CD4-positive, alpha-beta memory T cell (primary cell): ENCODE results near the gene HOXA13. TPM values are rescaled to one million over a fixed set of nuclear protein-coding genes. Genes with fewer than 3 reads are reported as not detected.
A peak's percentile ranks its signal among the peaks of the same experiment; 100 is the strongest.

Experiments
- CTCF ChIA-PET: fragments of 350-600 bp; sonication (Branson Sonifier 250); formaldehyde crosslinking; loops from one replicate; lab custom pipeline; 2021; ENCODE audit warnings: inconsistent platforms; ENCODE audit not compliant: partially characterized antibody; lab: Charles Lee
- POLR2A ChIA-PET: fragments of 350-600 bp; sonication (Branson Sonifier 250); formaldehyde crosslinking; loops from one replicate; lab custom pipeline; 2021; ENCODE audit not compliant: partially characterized antibody; lab: Charles Lee
- DNase-seq, 5 donors: peaks; one replicate each; pipeline versions ENCODE4 v3.0.0 to v3.0.0-alpha.2; 2020 to 2022; ENCODE audit warnings: mixed read lengths in 1 of 5
- H3K27ac ChIP-seq: one replicate; pipeline ENCODE4 v1.7.0; 2013; ENCODE audit warnings: low read depth, low read length
- H3K27me3 ChIP-seq: 2 replicates; pipeline ENCODE4 v1.7.0; 2013; ENCODE audit warnings: mild to moderate bottlenecking, low read length, moderate library complexity; ENCODE audit not compliant: insufficient read depth
- H3K36me3 ChIP-seq: 2 replicates; pipeline ENCODE4 v1.7.0; 2013; ENCODE audit warnings: mild to moderate bottlenecking, low read length, moderate library complexity; ENCODE audit not compliant: insufficient read depth
- H3K4me1 ChIP-seq: 2 replicates; pipeline ENCODE4 v1.7.0; 2013; ENCODE audit warnings: mild to moderate bottlenecking, low read length, moderate library complexity; ENCODE audit not compliant: insufficient read depth
- H3K4me3 ChIP-seq, 2 donors: one replicate each; pipeline ENCODE4 v1.7.0; 2013; ENCODE audit warnings: low read length in 2 of 2, mild to moderate bottlenecking in 1 of 2
- H3K9me3 ChIP-seq, 2 donors: one replicate each; pipeline ENCODE4 v1.7.0; 2013; ENCODE audit warnings: low read length in 2 of 2, control low read depth in 1 of 2; ENCODE audit not compliant: control insufficient read depth in 1 of 2
- H3K27ac Mint-ChIP-seq, 7 donors: one replicate each; pipeline ENCODE4 v1.8.0; 2020 to 2021; ENCODE audit warnings: mixed read lengths in 7 of 7, mild to moderate bottlenecking in 6 of 7, inconsistent platforms in 3 of 7, moderate library complexity in 3 of 7
- H3K27me3 Mint-ChIP-seq, 2 donors: one replicate each; pipeline ENCODE4 v1.8.0; 2020 to 2021; ENCODE audit warnings: mixed read lengths in 2 of 2
- H3K36me3 Mint-ChIP-seq, 2 donors: one replicate each; pipeline ENCODE4 v1.8.0; 2020 to 2021; ENCODE audit warnings: mixed read lengths in 2 of 2, inconsistent platforms in 1 of 2, mild to moderate bottlenecking in 1 of 2
- H3K4me1 Mint-ChIP-seq, 4 donors: one replicate each; pipeline ENCODE4 v1.8.0; 2020 to 2021; ENCODE audit warnings: mixed read lengths in 4 of 4, mild to moderate bottlenecking in 1 of 4
- H3K4me3 Mint-ChIP-seq, 8 donors: one replicate each; pipeline ENCODE4 v1.8.0; 2020 to 2021; ENCODE audit warnings: mixed read lengths in 8 of 8, mild to moderate bottlenecking in 7 of 8, moderate library complexity in 6 of 8, inconsistent platforms in 3 of 8
- H3K9me3 Mint-ChIP-seq, 8 donors: one replicate each; pipeline ENCODE4 v1.8.0; 2020 to 2021; ENCODE audit warnings: mixed read lengths in 8 of 8, mild to moderate bottlenecking in 5 of 8, inconsistent platforms in 3 of 8, moderate library complexity in 1 of 8
- intact Hi-C: fragments of 100-400 bp; cut with micrococcal nuclease; formaldehyde crosslinking; loops from one replicate; pipeline ENCODE4 v1.15.1; 2023
- polyA plus RNA-seq, 2 donors: library from polyadenylated mRNA; unstranded; fragments of 300-500 nt; fragmentation: Illumina TruSeq; gene quantifications; one replicate each; pipeline ENCODE4 v1.2.3, GENCODE V29; 2021
- total RNA-seq, 2 experiments: library from RNA; stranded (reverse); gene quantifications; one replicate each; pipeline ENCODE4 v1.2.3, GENCODE V29; 2021

The HOXA13 gene
- total and polyA plus RNA-seq, 4 experiments from 2014 or later = not detected

DNA sequence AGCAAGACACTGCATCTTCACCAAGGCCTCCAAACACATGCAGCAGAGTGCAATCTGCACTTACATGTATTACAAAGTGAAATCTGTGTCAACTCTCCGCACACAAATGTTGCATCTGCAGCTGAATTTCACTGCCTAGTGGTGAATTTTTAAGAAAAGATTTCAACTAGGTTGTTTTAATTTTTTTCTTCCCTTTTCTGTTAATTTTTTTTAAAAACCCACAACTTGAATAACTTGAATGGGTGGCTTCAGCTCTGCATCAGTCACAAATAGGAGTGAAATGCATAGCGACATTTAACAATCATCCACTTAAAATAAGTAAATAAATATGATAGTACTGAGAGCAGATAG is 5.9 kb downstream of the HOXA13 start:
- no peak overlapping the region for H3K27ac ChIP-seq
- Mint-ChIP-seq H3K9me3 (peaks cover 0 to 9% (median 2%) of the 10 kb centered on the region in 8 donors), H3K27ac (peak overlapping the region in 1 of 7 donors; percentile 62), H3K4me1 (peaks cover 13 to 57% (median 26%) of the 10 kb centered on the region in 4 donors), H3K27me3 (peaks cover 68 to 78% of the 10 kb centered on the region in 2 donors), H3K4me3 (peak overlapping the region in 3 of 8 donors; percentile 22 to 48 (median 38)), H3K36me3 (no peaks in the 10 kb centered on the region)
- peaks cover 39% of the 10 kb centered on the region for H3K4me1 ChIP-seq
- DNase-seq = no peak
- ChIA-PET CTCF (interaction anchor here (1.8 to 3.3 kb wide), 3 partner anchors 33 to 902 kb away, joined by 6 to 39 read pairs (median 38); no protein-coding TSS in a partner anchor), POLR2A (interaction anchor here (0.7 kb wide), 1 partner anchor 26 kb away, joined by 3 read pairs; no protein-coding TSS in a partner anchor)
- H3K27me3 ChIP-seq = peaks cover 86% of the 10 kb centered on the region
- no peaks in the 10 kb centered on the region for H3K36me3 ChIP-seq
- no peaks in the 10 kb centered on the region for H3K9me3 ChIP-seq
- no peak overlapping the region for H3K4me3 ChIP-seq
- intact Hi-C loops = loop anchor here (10.0 kb wide), 1 partner anchor 981 kb away; no protein-coding TSS in a partner anchor

DNA sequence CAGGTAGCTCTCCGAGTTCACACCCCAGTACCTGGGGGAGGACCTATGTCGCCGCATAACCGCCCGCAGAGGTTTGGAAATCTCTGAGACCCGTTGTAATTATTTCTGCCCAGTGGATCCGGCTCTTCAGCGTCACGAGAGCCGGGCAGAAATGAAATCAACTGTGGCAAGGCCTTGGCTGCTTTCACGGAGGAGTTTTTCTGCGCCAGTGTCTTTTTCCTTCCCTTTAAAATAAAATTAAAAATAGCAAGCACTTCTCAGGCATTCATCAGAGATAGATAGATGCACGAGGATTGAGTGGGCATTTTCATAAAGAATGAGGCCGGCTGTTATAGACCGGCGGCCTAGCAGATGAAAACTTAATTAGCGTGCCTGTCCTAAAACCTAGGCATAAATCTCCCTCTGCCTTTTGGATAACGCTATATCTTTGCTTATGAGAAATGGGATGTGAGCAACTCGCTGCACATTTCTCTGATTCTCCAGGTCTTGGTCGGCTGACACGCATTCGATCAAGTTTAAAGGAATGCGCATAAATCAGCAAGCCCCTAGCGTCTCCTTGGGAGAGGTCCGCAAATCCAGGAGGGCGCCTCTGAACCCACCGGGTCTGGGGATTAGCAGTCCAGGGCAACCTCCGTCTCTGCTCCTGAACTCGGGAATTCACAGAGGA is 6.4 kb downstream of the HOXA13 start:
- POLR2A ChIA-PET = interaction anchor here (0.7 to 1.3 kb wide), 2 partner anchors 26 to 43 kb away, joined by 3 to 4 read pairs; no protein-coding TSS in a partner anchor
- no peak for DNase-seq
- no peaks in the 10 kb centered on the region for H3K9me3 ChIP-seq
- peaks cover 40% of the 10 kb centered on the region for H3K4me1 ChIP-seq
- Mint-ChIP-seq H3K27me3 (peaks cover 69 to 78% of the 10 kb centered on the region in 2 donors), H3K27ac (peak overlapping the region in 2 of 7 donors; percentile 9 to 62), H3K4me3 (peak overlapping the region in 6 of 8 donors; percentile 38 to 61 (median 50)), H3K9me3 (peaks cover 0 to 7% (median 2%) of the 10 kb centered on the region in 8 donors), H3K36me3 (no peaks in the 10 kb centered on the region), H3K4me1 (peaks cover 16 to 57% (median 27%) of the 10 kb centered on the region in 4 donors)
- H3K27ac ChIP-seq = no peak overlapping the region
- H3K27me3 ChIP-seq = peaks cover 86% of the 10 kb centered on the region
- CTCF ChIA-PET = interaction anchor here (1.3 to 3.3 kb wide), 2 partner anchors 15 to 829 kb away, joined by 3 to 39 read pairs; no protein-coding TSS in a partner anchor
- intact Hi-C loops = loop anchor here (10.0 kb wide), 1 partner anchor 981 kb away; no protein-coding TSS in a partner anchor
- no peak overlapping the region for H3K4me3 ChIP-seq
- no peaks in the 10 kb centered on the region for H3K36me3 ChIP-seq

DNA sequence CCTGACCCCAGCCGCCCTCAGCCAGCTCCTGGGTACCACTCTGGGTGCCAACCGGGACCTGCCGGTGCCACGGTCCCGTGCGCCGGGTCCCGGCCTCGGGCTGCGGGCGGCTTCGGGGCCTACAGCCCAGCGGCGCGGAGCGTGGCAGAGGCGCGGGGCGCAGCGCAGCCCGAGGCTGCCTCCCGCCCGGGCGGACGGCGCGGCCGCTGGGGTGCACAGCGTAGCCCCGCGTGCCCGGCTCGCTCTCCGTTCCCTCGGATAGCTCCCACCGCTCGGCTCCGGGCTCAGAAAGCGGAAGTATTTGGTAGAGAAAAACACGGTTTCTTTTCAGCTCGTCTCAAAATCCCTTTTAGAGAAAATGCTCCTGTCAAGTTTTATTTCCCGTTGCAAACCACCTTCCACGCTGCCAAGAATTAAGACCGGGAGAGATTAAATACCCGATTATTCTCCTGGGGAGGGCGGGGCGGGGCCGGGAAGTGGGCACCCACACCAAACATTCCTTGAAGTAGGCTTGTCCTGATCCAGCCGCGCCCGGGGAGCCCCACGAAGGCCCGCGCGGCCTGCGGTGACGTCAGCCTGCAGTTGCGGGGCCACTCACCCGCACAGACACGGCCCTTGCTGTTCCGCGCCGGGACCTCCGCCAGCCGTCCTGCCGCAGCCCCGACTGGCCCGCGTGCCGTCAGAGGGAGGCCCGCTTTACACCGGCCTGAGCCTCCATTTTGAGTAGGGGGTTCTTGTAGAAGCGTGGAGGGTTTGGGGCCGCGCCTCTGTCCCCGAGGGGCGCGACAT is 7.2 kb downstream of the HOXA13 start:
- POLR2A ChIA-PET = interaction anchor here (1.3 kb wide), 2 partner anchors 20 to 43 kb away, joined by 3 to 4 read pairs; no protein-coding TSS in a partner anchor
- Histone ChIP-seq H3K4me1 (peaks cover 42% of the 10 kb centered on the region), H3K36me3 (no peaks in the 10 kb centered on the region), H3K9me3 (no peaks in the 10 kb centered on the region), H3K27ac (no peak overlapping the region), H3K27me3 (peaks cover 86% of the 10 kb centered on the region), H3K4me3 (peak overlapping the region in 1 of 2 donors; percentile 21)
- Mint-ChIP-seq H3K4me3 (peak overlapping the region; percentile 36 to 81 (median 73)), H3K27ac (peak overlapping the region in 2 of 7 donors; percentile 7 to 44), H3K27me3 (peaks cover 68 to 78% of the 10 kb centered on the region in 2 donors), H3K36me3 (no peaks in the 10 kb centered on the region), H3K9me3 (peaks cover 0 to 6% (median under 1%) of the 10 kb centered on the region in 8 donors), H3K4me1 (peaks cover 17 to 57% (median 30%) of the 10 kb centered on the region in 4 donors)
- CTCF ChIA-PET = interaction anchor here (1.2 to 1.3 kb wide), 2 partner anchors 14 to 15 kb away, joined by 3 to 4 read pairs; no protein-coding TSS in a partner anchor
- intact Hi-C loops = loop anchor here (10.0 kb wide), 1 partner anchor 982 kb away; no protein-coding TSS in a partner anchor
- DNase-seq = no peak

- peak overlapping the region in 4 of 7 donors; percentile 29 to 89 (median 62) for H3K27ac Mint-ChIP-seq
- Histone ChIP-seq H3K4me1 (peaks cover 47% of the 10 kb centered on the region), H3K27ac (no peak overlapping the region), H3K36me3 (no peaks in the 10 kb centered on the region), H3K9me3 (no peaks in the 10 kb centered on the region), H3K27me3 (peaks cover 86% of the 10 kb centered on the region), H3K4me3 (no peak overlapping the region)
- intact Hi-C loops = loop anchor here (10.0 kb wide), 1 partner anchor 983 kb away; no protein-coding TSS in a partner anchor
- peaks cover 68 to 78% of the 10 kb centered on the region in 2 donors for H3K27me3 Mint-ChIP-seq
- POLR2A ChIA-PET = interaction anchor here (1.3 kb wide), 2 partner anchors 19 to 42 kb away, joined by 3 to 4 read pairs; no protein-coding TSS in a partner anchor
- no peak for DNase-seq
- no peaks in the 10 kb centered on the region for H3K36me3 Mint-ChIP-seq
- peak overlapping the region in 7 of 8 donors; percentile 57 to 80 (median 71) for H3K4me3 Mint-ChIP-seq
- H3K4me1 Mint-ChIP-seq = peaks cover 14 to 62% (median 35%) of the 10 kb centered on the region in 4 donors
- peaks cover 0 to 2% (median 0%) of the 10 kb centered on the region in 8 donors for H3K9me3 Mint-ChIP-seq
- CTCF ChIA-PET = interaction anchor here (1.2 to 1.3 kb wide), 2 partner anchors 13 to 15 kb away, joined by 3 to 4 read pairs; no protein-coding TSS in a partner anchor
Observed at GRCh38 chr7:27191833-27192545, 7.9 kb downstream of the HOXA13 start.

GRCh38 chr7:27191161-27191731 is 8.6 kb downstream of the HOXA13 start:
- no peak overlapping the region for H3K4me3 ChIP-seq
- no peaks in the 10 kb centered on the region for H3K9me3 ChIP-seq
- peaks cover 86% of the 10 kb centered on the region for H3K27me3 ChIP-seq
- peaks cover 71 to 76% of the 10 kb centered on the region in 2 donors for H3K27me3 Mint-ChIP-seq
- H3K4me1 ChIP-seq = peaks cover 51% of the 10 kb centered on the region
- POLR2A ChIA-PET = interaction anchor here (0.7 to 1.6 kb wide), 3 partner anchors 8 to 23 kb away, joined by 3 read pairs; no protein-coding TSS in a partner anchor
- H3K4me3 Mint-ChIP-seq = peak overlapping the region in 1 of 8 donors; percentile 75
- intact Hi-C loops = loop anchor here (10.0 kb wide), 1 partner anchor 984 kb away; no protein-coding TSS in a partner anchor
- CTCF ChIA-PET = interaction anchor here (0.8 to 4.9 kb wide), 4 partner anchors 9 to 1340 kb away, joined by 3 to 38 read pairs (median 4); no protein-coding TSS in a partner anchor
- H3K27ac Mint-ChIP-seq = peak overlapping the region in 2 of 7 donors; percentile 16 to 89
- no peaks in the 10 kb centered on the region for H3K36me3 ChIP-seq
- H3K4me1 Mint-ChIP-seq = peaks cover 17 to 65% (median 36%) of the 10 kb centered on the region in 4 donors
- no peak for DNase-seq
- no peaks in the 10 kb centered on the region for H3K36me3 Mint-ChIP-seq
- H3K9me3 Mint-ChIP-seq = peaks cover 0 to 4% (median 0%) of the 10 kb centered on the region in 8 donors
- no peak overlapping the region for H3K27ac ChIP-seq
